Stimulated activated CD4-positive, alpha-beta T cell treated with anti-CD3 and anti-CD28 coated beads, TNF-alpha, amount 100 ng/mL, for 1 hour (primary cell): Measurements from ENCODE around the gene SGPP2.

Source experiments
- DNase-seq, 3 donors: peaks; one replicate each; pipeline ENCODE4 v3.0.0-alpha.2; 2020; ENCODE audit warnings: low read depth in 3 of 3, low spot score in 1 of 3

The SGPP2 gene

GRCh38 chr2:222459983-222460382 is 35.6 kb downstream of the SGPP2 start:
- no peak for DNase-seq

GRCh38 chr2:222465746-222466145 is 41.4 kb downstream of the SGPP2 start:
- no peak for DNase-seq

- no peak for DNase-seq
Observed at GRCh38 chr2:222468346-222468745, 44.0 kb downstream of the SGPP2 start.

GRCh38 chr2:222470802-222471468 is 46.6 kb downstream of the SGPP2 start:
- DNase-seq: no peak

- no peak for DNase-seq
Observed at GRCh38 chr2:222477962-222478608, 53.7 kb downstream of the SGPP2 start.

- DNase-seq: no peak
Observed at GRCh38 chr2:222479859-222480258, 55.5 kb downstream of the SGPP2 start.

GRCh38 chr2:222480497-222480896 is 56.2 kb downstream of the SGPP2 start:
- no peak for DNase-seq

GRCh38 chr2:222481941-222482340 is 57.6 kb downstream of the SGPP2 start:
- DNase-seq: no peak

GRCh38 chr2:222483513-222484039 is 59.2 kb downstream of the SGPP2 start:
- DNase-seq: no peak

GRCh38 chr2:222485367-222486211 is 61.2 kb downstream of the SGPP2 start:
- DNase-seq: no peak

GRCh38 chr2:222490131-222490530 is 65.8 kb downstream of the SGPP2 start:
- DNase-seq: no peak

GRCh38 chr2:222492683-222493082 is 68.3 kb downstream of the SGPP2 start:
- no peak for DNase-seq

GRCh38 chr2:222494104-222494739 is 69.9 kb downstream of the SGPP2 start:
- DNase-seq: no peak

GRCh38 chr2:222495388-222495787 is 71.0 kb downstream of the SGPP2 start:
- no peak for DNase-seq

- DNase-seq: no peak
Observed at GRCh38 chr2:222499226-222499625, 74.9 kb downstream of the SGPP2 start.

GRCh38 chr2:222504191-222504590 is 79.8 kb downstream of the SGPP2 start:
- DNase-seq: no peak

- no peak for DNase-seq
Observed at GRCh38 chr2:222504719-222505118, 80.4 kb downstream of the SGPP2 start.

GRCh38 chr2:222506230-222506935 is 82.0 kb downstream of the SGPP2 start:
- DNase-seq: no peak

- no peak for DNase-seq
Observed at GRCh38 chr2:222514901-222515300, 90.6 kb downstream of the SGPP2 start.

GRCh38 chr2:222518570-222519381 is 94.4 kb downstream of the SGPP2 start:
- DNase-seq: no peak
